IMR-90 (cell line): ENCODE measurements around the gene CALD1. TPM values are rescaled to one million over a fixed set of nuclear protein-coding genes. Genes with fewer than 3 reads are reported as not detected.
A peak's percentile ranks its signal among the peaks of the same experiment; 100 is the strongest.

ENCODE experiments used
- ATAC-seq: fragments of 200-7000 bp; cut with Tn5 transposase; 2 replicates; pipeline ENCODE4 v1.9.1; 2020; ENCODE audit warnings: low read depth, mild to moderate bottlenecking, moderate library complexity
- BruUV-seq: library from RNA; stranded (reverse); fragments of 400-500 nt; replicated peaks from 2 replicates; lab custom pipeline; 2021; lab: Mats Ljungman, UMichigan
- CTCF ChIA-PET: fragments of 300-600 bp; formaldehyde crosslinking; extraction: SDS; loops from one replicate; lab custom pipeline; 2021; ENCODE audit warnings: antibody characterized with exemption; lab: Yijun Ruan, JAX
- POLR2A ChIA-PET: fragments of 300-600 bp; sonication (Branson Sonifier 250); formaldehyde crosslinking; loops from one replicate; lab custom pipeline; 2022; ENCODE audit warnings: antibody characterized with exemption; ENCODE audit not compliant: unreplicated experiment; lab: Charles Lee
- DNase-seq: peaks from one replicate; pipeline ENCODE4 v3.0.0; 2013
- H2AFZ ChIP-seq: replicated peaks from 2 replicates; pipeline ENCODE3; 2013; ENCODE audit warnings: low read length, mild to moderate bottlenecking; ENCODE audit not compliant: poor library complexity
- H2AK5ac ChIP-seq: 2 replicates; pipeline ENCODE4 v1.6.1; 2013; ENCODE audit warnings: low read depth, low read length, inconsistent platforms
- H2AK9ac ChIP-seq: replicated peaks from 2 replicates; pipeline ENCODE3; 2013; ENCODE audit warnings: mild to moderate bottlenecking, low read depth, low read length, moderate library complexity; ENCODE audit not compliant: poor library complexity
- H2BK120ac ChIP-seq: 2 replicates; pipeline ENCODE4 v1.6.1; 2013; ENCODE audit warnings: low read depth, low read length, inconsistent platforms
- H2BK15ac ChIP-seq: 3 replicates; pipeline ENCODE4 v1.6.1; 2013; ENCODE audit warnings: low read depth, low read length, inconsistent platforms
- H2BK20ac ChIP-seq: 2 replicates; pipeline ENCODE4 v1.6.1; 2013; ENCODE audit warnings: low read depth, mild to moderate bottlenecking, inconsistent platforms, low read length, moderate library complexity
- H2BK5ac ChIP-seq: 2 replicates; pipeline ENCODE4 v1.6.1; 2013; ENCODE audit warnings: mild to moderate bottlenecking, low read depth, low read length, inconsistent platforms; ENCODE audit not compliant: poor library complexity, severe bottlenecking
- H3K14ac ChIP-seq: replicated peaks from 2 replicates; pipeline ENCODE4 v1.6.1; 2013; ENCODE audit warnings: low read depth, low read length, inconsistent platforms
- H3K18ac ChIP-seq: 2 replicates; pipeline ENCODE4 v1.6.1; 2013; ENCODE audit warnings: low read depth, low read length, control low read depth
- H3K23ac ChIP-seq: 2 replicates; pipeline ENCODE4 v1.6.1; 2013; ENCODE audit warnings: low read depth, low read length, inconsistent platforms
- H3K27ac ChIP-seq: 2 replicates; pipeline ENCODE4 v1.5.1; 2013; ENCODE audit warnings: mild to moderate bottlenecking, control low read depth, low read length; ENCODE audit not compliant: insufficient read depth
- H3K27me3 ChIP-seq: 2 replicates; pipeline ENCODE4 v1.6.1; 2013; ENCODE audit warnings: low read length; ENCODE audit not compliant: control insufficient read depth, insufficient read depth
- H3K36me3 ChIP-seq: 2 replicates; pipeline ENCODE4 v1.6.1; 2013; ENCODE audit warnings: low read length, mixed read lengths; ENCODE audit not compliant: control insufficient read depth, insufficient read depth
- H3K4ac ChIP-seq: 2 replicates; pipeline ENCODE4 v1.6.1; 2013; ENCODE audit warnings: low read depth, low read length, inconsistent platforms
- H3K4me1 ChIP-seq: 2 replicates; pipeline ENCODE4 v1.6.1; 2013; ENCODE audit warnings: low read length, mixed read lengths; ENCODE audit not compliant: control insufficient read depth, insufficient read depth
- H3K4me2 ChIP-seq: 2 replicates; pipeline ENCODE4 v1.6.1; 2013; ENCODE audit warnings: low read depth, mild to moderate bottlenecking, control low read depth, low read length, moderate library complexity
- H3K4me3 ChIP-seq: 2 replicates; pipeline ENCODE4 v1.5.1; 2013; ENCODE audit warnings: low read depth, mild to moderate bottlenecking, control low read depth, low read length, moderate library complexity; ENCODE audit not compliant: insufficient read depth
- H3K56ac ChIP-seq: 2 replicates; pipeline ENCODE4 v1.6.1; 2013; ENCODE audit warnings: low read length, inconsistent platforms; ENCODE audit not compliant: insufficient read depth; ENCODE audit errors: extremely low read depth
- H3K79me1 ChIP-seq, 2 experiments: 2 replicates each; pipeline ENCODE4 v1.6.1; 2013; ENCODE audit warnings: low read length in 2 of 2, inconsistent platforms in 1 of 2, low read depth in 1 of 2
- H3K9ac ChIP-seq: 2 replicates; pipeline ENCODE4 v1.6.1; 2013; ENCODE audit warnings: low read depth, low read length, control low read depth
- H3K9me1 ChIP-seq: 2 replicates; pipeline ENCODE4 v1.6.1; 2013; ENCODE audit warnings: low read length, inconsistent platforms; ENCODE audit not compliant: insufficient read depth
- H3K9me3 ChIP-seq: 2 replicates; pipeline ENCODE4 v1.6.1; 2013; ENCODE audit warnings: low read length; ENCODE audit not compliant: control insufficient read depth, insufficient read depth
- H4K20me1 ChIP-seq: 2 replicates; pipeline ENCODE4 v1.6.1; 2013; ENCODE audit warnings: low read length, inconsistent platforms; ENCODE audit not compliant: insufficient read depth
- H4K5ac ChIP-seq: 2 replicates; pipeline ENCODE4 v1.6.1; 2013; ENCODE audit warnings: mild to moderate bottlenecking, low read depth, low read length, control low read depth
- H4K8ac ChIP-seq, 2 experiments: 2 replicates each; pipeline ENCODE4 v1.6.1; 2013; ENCODE audit warnings: low read depth in 2 of 2, low read length in 2 of 2, control low read depth in 1 of 2, inconsistent platforms in 1 of 2
- H4K91ac ChIP-seq: 2 replicates; pipeline ENCODE4 v1.6.1; 2013; ENCODE audit warnings: low read depth, low read length, inconsistent platforms; ENCODE audit not compliant: insufficient read depth
- SMC3 ChIP-seq: fragments of 150-350 bp; IDR thresholded peaks from 2 replicates; pipeline ENCODE4 v1.6.1; 2016; ENCODE audit warnings: low read depth, mild to moderate bottlenecking, antibody characterized with exemption, low read length, moderate library complexity
- WGBS, 2 experiments: methylation state at CpG; one replicate each; pipeline versions ENCODE4 v1.1.5 to v1.1.7; 2013; ENCODE audit warnings: missing lambda C conversion rate in 2 of 2; ENCODE audit not compliant: insufficient read length in 1 of 2; ENCODE audit errors: extremely low coverage in 2 of 2; 5-methylcytosine and 5-hydroxymethylcytosine counted together
- dilution Hi-C: fragments of 300-500 bp; cut with HindIII; formaldehyde crosslinking; loops from one replicate; pipeline ENCODE4 v1.14.3; 2018; ENCODE audit warnings: low sequenced_read_pairs; ENCODE audit not compliant: unreplicated experiment
- in situ Hi-C: fragments of 300-500 bp; cut with MboI; formaldehyde crosslinking; loops from 3 replicates; pipeline ENCODE4 v1.14.3; 2019; ENCODE audit warnings: low sequenced_read_pairs, inconsistent platforms, mixed read lengths
- intact Hi-C: fragments of 100-400 bp; cut with micrococcal nuclease; formaldehyde crosslinking; loops from 2 replicates; pipeline ENCODE4 v1.10.0; 2022
- polyA plus RNA-seq, 3 experiments: library from polyadenylated mRNA; depleted of rRNA; stranded (reverse); fragments of >200 nt; gene quantifications; 2 replicates each; pipeline ENCODE4 v1.2.3, GENCODE V29; 2012; ENCODE audit warnings: low replicate concordance in 1 of 3
- total RNA-seq: library from RNA; depleted of rRNA; stranded (reverse); fragments of >200 nt; gene quantifications from 2 replicates; pipeline ENCODE4 v1.2.3, GENCODE V29; 2012

CALD1 gene
- total and polyA plus RNA-seq, 2 of the 4 experiments (the other 2 are of a cell fraction) = 375 to 487 TPM

DNA sequence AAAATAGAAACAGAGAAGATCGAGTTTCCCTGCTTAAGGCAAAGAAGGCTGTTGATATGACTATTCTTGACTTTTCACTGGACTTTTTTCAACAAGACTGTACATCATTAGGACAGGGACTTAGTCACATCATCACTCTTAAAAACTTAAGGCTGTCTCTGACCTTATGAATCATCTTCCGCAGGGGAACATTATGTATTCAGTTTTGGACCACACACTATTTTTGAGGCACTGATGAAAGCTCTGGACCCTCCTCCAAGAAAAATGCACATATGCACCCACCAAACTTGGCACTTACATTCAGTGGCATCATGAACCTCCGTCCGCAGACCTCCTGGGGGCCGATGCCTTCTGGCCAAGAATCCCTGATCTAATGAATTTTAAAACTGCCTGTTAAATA lies 96.4 kb downstream of the CALD1 start:
- intact Hi-C loops = no loop called here
- H3K4me2 ChIP-seq = no peak overlapping the region
- peak; percentile 80 for DNase-seq

More for the DNA sequence above, 96.4 kb downstream of the CALD1 start:
- no peak overlapping the region for H3K56ac ChIP-seq
- H3K9ac ChIP-seq = no peak overlapping the region
- H3K14ac ChIP-seq = no peak overlapping the region
- no TSS peak for BruUV-seq
- H3K4me1 ChIP-seq = peaks cover 22% of the 10 kb centered on the region
- H2BK120ac ChIP-seq = no peak overlapping the region
- no peak overlapping the region for H4K8ac ChIP-seq
- H3K9me3 ChIP-seq = no peaks in the 10 kb centered on the region
- CTCF ChIA-PET = no interaction called here
- H3K27me3 ChIP-seq = no peaks in the 10 kb centered on the region
- no peak for TF ChIP-seq SMC3
- H2BK20ac ChIP-seq = no peak overlapping the region
- H3K23ac ChIP-seq = no peak overlapping the region
- peaks cover 84% of the 10 kb centered on the region for H4K20me1 ChIP-seq
- no peak overlapping the region for H2BK15ac ChIP-seq
- in situ Hi-C loops = no loop called here
- no peak overlapping the region for H4K5ac ChIP-seq
- peaks cover 30% of the 10 kb centered on the region for H3K9me1 ChIP-seq
- peaks cover 9% of the 10 kb centered on the region for H3K36me3 ChIP-seq
- peak overlapping the region; percentile 19 for H2BK5ac ChIP-seq
- H3K27ac ChIP-seq = no peak overlapping the region
- H3K18ac ChIP-seq = no peak overlapping the region
- ATAC-seq = peak; percentile 31
- 0% methylated on average over 1 of the region's 5 CpGs; no CpG with 5 or more reads in 1 of the 2 experiments for WGBS, 2 experiments
- H2AK5ac ChIP-seq = no peak overlapping the region
- no peak overlapping the region for H2AK9ac ChIP-seq
- no peak overlapping the region for H3K4me3 ChIP-seq
- peaks cover 24 to 75% of the 10 kb centered on the region in 2 experiments for H3K79me1 ChIP-seq
- H2AFZ ChIP-seq = no peak overlapping the region
- POLR2A ChIA-PET = no interaction called here
- H4K91ac ChIP-seq = no peak overlapping the region
- dilution Hi-C loops = no loop called here
- H3K4ac ChIP-seq = no peak overlapping the region
